GM18858 (cell line): ENCODE measurements around the gene GTPBP3.
"Not testable (repeated sequence)": the region's sequence is repeated elsewhere in the genome, so short reads cannot be mapped to it uniquely, and the experiment has no call there.

Experiments used
- ATAC-seq: cut with Tn5 transposase; IDR thresholded peaks from one replicate; pipeline ENCODE4 v1.9.1; 2021; ENCODE audit not compliant: unreplicated experiment

Gene GTPBP3

DNA sequence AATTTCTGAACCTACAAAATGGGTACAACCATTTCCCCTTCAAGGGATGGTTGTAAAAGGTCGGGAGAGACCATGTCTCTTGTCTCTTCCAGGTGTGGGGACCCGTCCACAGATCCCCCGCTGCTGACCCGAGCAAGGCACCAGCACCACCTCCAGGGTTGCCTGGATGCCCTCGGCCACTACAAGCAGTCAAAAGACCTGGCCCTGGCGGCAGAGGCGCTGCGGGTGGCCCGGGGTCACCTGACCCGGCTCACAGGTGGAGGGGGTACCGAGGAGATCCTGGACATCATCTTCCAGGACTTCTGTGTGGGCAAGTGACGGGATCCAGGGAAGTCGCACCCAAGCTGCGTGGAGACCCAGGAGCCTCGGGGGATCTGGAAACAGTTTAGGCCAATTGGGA lies 4.0 kb downstream of the GTPBP3 start:
- no peak for ATAC-seq

DNA sequence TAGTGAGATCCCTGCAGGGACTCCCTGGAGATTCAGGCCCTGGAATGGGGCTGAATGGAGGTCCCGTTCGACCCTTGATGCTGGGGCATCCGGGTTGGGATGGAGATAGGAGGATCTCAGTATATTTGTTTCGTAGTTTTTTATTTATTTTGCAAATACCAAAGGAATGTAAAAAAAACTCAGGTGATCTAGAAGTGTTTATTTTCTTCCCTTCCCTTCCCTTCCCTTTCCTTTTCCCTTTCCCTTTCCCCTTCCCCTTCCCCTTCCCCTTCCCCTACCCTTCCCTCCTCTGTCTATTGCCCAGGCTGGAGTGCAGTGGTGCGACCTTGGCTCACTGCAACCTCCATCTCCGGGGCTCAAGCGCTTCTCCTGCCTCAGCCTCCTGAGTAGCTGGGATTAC lies 4.5 kb downstream of the GTPBP3 start:
- no peak for ATAC-seq

DNA sequence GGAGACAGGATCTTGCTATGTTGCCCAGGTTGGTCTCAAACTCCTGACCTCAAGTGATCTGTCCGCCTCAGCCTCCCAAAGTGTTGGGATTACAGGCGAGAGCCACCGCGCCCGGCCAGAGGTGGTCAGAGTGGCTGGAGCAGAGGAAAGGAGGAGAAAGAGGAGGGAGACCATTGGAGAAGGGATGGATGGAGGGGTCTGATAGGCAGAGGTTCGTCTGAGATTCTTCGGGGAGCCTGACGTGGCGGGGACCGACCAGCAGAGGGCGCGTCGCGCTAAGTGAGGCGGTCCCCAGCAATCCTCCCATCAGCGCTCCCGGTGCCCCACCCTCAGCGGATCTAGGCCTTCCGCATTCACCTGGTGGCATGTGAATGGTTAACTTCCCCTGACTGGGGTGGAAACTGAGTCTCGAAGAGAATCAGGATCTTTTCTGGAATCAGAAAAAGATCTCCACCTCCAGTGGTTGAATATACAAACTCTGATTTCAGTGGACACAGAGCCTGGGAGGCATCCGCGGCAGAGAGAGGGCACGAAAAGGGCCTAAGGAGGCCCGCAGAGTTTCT lies 8.8 kb downstream of the GTPBP3 start:
- ATAC-seq: no peak

DNA sequence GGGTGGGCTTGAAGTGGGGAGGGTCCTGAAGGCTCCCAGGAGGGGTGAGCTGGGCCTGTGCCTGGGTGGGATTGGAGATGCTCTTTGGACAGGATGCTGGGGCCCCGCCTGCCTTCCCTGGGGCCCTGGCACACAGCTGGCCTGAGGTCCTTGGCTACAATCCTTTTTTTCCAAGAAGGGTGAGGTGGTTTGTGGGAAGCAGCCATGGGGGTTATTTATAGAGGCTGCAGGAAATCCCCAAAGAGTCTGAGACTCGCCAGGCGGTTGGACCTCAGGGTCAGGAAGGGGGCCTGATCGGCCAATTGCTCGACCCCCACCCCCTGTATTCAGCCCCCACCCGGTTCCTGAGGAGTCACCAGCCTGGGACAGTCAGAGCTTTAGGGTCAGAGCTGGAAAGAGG lies 10.0 kb downstream of the GTPBP3 start:
- ATAC-seq: no peak

DNA sequence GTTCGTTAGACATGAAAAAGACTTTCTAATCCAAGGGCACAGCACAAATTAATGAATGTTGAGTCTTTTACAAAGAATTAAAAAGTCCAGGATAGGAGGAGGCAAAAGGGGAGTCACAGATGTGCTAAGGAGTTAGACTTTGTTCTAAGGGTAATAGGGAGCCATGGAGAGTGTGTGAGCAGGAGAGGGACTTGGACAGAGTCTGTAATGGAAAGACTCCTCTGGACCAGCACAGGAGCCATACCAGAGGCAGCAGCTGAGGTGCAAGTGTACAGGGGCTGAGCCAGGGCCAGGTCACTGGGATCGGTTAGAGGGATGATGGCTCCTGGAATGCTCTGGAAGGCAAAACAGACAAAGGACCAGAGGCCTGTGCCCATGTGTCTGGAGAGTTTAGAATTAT lies 10.5 kb downstream of the GTPBP3 start:
- ATAC-seq: no peak

DNA sequence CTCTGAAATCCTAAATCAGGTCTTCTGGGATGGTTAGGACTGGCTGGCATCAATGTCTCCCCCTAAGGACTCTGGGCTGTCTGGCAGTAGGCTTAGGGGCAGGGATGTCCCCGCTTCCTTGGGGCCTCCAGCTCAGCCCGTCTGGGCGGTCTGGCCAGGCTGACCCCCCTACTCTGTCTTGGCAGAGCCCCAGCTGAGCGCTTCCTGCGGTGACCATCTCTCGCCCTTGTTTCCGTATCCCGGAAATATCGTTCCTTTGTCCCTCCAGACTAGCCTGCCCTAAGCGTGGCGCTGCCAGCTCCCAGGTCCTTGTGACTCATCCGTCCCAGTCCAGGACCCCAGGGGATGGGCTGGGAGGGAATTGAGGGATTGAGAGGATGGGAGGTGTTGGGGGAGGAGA lies 11.3 kb downstream of the GTPBP3 start:
- no peak for ATAC-seq

DNA sequence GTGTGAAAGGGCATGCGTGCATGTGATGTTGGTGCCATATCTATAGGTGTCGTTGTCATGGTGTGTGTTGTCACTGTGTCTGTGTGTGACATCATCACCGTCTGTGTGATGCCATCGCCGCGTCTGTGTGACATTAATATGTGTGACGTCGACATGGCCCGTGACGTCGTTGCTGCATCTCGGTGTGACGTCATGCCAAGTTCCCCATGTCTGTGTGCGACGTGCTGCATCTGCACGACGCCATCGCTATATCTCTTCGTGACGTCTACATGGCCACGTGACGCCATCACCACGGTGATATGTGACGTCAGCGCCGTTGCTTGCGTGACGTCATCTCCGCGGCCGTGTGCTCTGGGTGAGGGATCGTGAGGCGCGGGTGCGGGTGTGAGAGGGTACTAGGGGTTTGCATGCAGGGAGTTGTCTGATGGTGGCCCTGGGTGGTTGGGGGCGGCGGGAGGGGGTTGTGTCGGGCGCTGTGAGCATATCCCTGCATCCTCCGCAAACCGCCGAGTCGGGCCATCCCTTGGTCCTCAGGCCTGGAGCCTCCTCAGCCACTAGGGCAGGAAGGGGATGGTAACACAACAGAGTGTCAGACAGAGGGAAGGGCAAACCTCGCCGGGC lies 14.6 kb downstream of the GTPBP3 start:
- no peak for ATAC-seq

DNA sequence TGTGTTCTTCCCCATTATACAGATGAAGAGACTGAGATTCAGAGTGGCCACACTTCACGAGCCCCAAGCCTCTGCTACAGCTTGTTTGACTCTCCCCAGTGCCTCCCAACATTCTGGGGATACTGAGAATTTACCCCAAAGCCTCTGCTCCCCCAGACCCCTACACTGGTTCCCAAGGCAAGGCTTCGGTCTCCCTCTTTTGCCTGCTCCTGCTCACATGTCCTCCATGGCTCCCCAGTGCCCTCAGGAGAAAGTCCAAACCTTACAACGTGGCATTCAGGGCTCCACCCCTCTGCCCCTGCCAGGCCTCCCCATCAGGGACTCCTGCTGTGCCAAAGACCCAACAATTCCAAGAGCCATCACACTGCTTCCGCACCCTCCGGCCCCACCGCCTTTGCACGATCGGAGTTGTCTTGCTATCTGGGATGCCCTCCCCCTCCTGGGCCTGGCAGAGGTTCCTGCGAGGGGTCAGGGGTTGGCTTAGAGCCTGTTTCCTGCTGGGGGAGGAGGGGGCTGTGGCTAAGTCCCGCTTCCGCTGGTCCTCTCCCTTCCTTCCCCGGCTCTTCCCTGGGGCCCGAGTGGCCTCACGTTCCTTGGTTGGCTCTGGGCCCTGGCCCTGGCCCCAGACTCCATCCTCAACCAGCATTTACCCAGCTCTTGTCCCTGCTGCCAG lies 15.4 kb downstream of the GTPBP3 start:
- no peak for ATAC-seq

DNA sequence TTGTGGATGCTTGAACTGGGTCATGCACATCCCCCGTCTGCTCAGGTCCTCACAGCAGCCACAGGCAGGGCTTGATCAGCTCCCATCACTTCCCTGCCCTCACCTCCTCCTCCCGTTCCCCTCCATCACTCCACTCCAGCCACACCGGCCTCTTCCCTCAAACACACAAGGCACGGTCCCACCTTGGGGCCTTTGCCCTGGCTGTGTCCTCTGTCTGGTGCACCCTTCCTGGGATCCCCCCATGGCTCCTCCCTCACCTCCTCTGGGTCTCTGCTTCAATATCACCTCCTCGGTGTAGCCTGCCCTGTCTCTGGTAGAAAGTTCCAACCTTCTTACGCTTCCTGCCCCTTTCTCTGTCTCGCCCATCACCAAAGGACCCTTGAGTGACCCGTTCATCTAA lies 16.0 kb downstream of the GTPBP3 start:
- no peak for ATAC-seq

DNA sequence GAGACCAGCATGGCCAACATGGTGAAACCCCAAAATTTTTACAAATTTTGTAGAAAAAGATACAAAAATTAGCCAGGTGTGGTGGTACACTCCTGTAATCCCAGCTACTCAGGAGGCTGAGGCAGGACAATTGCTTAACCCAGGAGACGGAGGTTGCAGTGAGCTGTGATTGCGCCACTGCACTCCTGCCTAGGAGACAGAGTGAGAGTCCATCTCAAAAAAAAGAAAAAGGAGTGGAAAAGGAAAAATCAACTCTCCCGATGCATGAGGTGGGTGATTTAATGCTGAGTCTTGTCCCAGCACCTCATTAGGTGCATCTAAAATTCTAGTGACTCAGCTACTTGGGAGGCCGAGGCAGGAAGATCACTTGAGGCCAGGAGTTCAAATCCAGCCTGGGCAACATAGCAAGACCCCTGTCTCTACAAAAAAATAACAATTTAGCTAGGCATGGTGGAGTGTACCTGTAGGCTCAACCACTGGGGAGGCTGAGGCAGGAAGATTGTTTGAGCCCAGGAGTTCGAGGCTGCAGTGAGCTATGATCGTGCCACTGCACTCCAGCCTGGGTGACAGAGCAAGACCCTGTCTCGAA lies 19.8 kb downstream of the GTPBP3 start:
- no peak for ATAC-seq

DNA sequence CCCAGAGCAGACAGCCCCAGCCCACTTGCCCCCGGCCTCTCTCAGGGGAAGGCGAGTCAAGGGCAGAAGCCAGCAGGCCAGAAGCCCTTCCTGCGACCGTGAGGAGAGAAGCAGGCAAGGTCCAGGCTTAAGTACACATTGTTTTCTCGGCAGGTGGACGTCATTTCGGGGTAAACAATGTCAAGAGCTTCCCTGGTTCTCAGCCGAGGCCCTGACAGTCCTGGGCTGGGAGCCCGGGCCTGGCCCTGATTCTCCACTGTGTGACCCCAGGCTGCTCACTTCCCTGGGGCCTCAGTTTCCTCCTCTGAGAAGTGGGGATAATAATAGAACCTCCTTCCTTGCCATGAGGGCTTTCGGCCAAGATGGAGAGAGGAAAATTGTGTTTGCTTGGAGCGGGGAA lies 20.4 kb downstream of the GTPBP3 start:
- ATAC-seq: no peak

DNA sequence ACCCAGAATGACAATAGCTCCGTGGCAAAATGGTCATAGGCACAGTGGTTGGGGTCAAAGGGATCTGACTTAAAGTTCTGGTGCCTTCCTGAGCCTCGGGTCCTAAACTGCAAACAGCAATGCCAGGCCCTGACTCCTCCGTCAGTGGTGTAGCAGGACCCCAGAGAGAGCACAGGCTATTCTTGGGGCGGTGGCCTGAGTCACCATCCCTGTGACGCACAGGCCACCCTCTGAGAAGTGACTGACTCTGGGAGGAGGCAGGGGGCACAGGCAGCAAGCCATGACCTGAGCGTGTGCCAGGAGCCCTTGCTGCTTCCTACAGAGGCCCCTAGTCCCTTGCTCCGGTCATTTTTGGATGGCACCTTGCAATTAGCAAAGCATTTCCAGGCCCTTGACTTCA lies 21.0 kb downstream of the GTPBP3 start:
- ATAC-seq: no peak

DNA sequence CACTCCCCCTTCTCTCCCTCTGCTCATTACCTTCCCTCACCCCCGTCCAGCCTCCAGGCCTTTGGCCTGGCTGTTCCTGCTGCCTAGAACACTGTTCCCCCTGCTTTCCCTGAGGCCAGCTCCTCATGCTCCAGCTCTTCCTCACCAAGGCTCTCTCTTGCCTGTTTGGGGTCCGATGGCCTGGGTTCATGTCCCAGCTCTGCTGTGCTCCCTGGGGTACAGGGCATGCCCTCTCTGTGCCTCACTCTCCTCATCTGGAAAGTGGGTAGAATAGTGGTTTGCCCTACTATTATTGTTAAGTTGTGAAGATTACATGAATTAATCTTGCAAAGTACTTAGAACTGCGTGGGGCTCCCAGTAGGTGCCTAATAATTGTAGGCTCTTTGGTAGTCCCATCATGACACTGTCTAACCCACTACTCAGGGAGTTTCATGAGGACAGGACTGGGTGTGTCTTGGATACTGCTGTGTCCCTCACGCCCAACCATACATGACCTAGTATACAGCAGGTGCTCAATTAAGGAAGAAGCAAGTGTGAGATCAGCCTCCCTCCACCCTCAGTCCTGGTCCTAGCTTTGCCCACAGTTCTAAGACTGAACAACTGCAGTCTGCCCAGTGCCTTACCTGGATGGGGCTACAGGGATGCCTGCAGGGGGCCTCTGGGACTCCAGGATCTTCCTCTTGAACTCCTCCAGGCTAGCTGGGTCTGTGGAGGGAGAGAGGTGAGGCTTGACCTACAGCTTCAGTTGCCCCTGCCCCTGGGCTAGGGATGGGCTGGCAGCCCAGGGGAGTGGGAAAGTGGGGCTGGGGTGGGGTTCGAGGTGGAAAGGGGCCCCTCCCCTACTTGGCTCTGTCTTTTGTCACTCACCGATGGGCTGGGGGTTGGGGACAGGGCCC lies 22.8 kb downstream of the GTPBP3 start:
- no peak for ATAC-seq

DNA sequence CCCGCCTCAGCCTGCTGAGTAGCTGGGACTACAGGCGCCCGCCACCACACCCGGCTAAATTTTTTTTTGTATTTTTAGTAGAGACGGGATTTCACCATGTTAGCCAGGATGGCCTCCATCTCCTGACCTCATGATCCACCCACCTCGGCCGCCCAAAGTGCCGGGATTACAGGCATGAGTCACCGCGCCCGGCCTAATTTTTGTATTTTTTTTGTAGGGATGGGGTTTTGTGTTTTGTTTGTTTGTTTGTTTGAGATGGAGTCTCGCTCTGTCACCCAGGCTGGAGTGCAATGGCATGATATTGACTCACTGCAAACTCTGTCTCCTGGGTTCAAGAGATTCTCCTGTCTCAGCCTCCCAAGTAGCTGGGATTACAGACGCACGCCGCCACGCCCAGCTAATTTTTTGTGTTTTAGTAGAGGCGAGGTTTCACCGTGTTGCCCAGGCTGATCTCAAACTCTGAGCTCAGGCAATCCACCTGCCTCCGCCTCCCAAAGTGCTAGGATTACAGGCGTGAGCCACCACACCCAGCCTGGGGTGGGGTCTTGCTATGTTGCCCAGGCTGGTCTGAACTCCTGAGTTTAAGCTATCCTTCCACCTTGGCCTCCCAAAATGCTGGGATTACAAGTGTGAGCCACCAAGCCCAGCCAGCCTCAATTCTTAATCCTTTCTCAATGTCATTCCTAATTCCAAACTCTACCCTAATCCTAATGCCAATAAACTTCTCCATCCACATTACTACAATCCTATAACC lies 26.7 kb downstream of the GTPBP3 start:
- ATAC-seq: not testable (repeated sequence)

DNA sequence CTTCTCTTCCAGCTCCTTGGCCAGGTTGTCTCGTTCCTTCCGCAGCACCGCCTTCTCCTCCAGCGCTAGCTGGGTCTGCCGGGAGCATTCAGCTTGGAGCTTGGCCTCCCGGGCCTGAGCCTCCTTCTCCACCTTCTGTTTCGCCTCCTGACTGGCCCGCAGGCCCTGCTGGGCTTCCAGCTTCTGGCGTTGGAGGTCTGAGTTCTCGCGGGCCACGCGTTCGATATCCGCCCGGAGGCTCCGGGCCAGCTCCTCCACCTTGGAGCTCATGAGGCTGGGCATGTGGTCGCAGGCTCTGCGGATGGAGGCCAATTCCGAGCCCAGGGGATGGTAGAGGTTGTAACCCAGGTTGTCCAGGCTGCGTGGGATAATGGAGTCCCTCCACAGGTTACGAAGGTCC lies 28.0 kb downstream of the GTPBP3 start:
- no peak for ATAC-seq

DNA sequence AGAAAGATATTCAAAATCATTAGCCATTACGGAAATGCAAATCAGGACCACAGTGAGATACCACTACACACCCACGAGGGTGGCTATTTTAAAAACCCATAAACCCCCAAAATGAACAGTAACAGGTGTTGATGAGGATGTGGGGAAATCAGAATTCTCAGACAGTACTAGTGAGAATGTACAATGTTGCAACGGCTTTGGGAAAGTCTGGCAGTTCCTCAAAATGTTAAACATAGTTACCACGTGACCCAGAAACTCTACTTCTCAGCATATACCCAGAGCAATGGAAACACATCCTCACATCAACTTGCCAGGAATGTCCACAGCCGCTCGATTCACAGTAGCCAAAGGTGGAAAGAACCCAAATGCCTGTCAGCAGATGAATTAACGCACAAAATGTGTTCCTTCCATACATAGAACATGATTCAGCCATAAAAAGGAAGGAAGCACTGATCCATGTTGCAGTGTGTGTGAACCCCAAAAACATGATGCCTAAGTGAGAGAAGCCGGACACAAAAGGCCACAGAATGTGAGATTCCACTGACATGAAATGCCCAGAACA lies 32.8 kb downstream of the GTPBP3 start:
- ATAC-seq: peak; percentile 94

DNA sequence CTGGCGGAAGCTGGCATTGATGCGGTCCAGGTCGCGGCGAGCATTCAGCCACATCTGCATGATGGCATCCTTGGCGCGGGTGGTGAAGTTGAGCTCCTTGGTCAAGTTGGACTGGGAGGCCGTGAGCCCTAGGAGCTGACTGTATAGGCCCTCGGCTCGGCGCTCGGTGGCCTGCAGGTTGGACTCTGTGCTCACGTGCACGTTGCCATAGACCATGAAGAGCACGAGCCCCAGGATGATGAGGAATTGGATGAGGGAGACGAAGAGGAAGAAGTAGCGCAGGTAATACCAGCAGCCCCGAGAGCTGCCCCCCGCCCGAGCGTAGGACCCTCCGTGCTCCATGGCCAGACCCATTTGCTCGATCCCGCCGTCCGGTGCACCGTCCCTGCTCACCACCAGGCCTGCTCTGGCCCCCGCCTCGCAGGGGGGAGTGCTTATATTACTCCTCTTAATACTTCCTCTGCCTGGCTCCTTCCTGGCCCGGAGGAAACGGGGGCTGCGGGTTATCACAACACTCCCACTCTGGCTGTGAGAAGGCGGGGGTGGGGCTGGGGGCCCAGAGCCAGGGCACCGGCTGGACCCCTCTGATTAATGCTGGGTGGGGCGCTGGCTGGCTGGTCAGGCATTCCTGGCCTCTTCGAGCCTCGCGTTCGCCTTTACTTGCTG lies 39.7 kb downstream of the GTPBP3 start, which contains the start of gene PLVAP:
Gene PLVAP, minus strand, starts transcription at position 408 of the 666 bp plus-strand sequence. Its CDS starts 54 bp downstream, at position 354.
- no peak for ATAC-seq

DNA sequence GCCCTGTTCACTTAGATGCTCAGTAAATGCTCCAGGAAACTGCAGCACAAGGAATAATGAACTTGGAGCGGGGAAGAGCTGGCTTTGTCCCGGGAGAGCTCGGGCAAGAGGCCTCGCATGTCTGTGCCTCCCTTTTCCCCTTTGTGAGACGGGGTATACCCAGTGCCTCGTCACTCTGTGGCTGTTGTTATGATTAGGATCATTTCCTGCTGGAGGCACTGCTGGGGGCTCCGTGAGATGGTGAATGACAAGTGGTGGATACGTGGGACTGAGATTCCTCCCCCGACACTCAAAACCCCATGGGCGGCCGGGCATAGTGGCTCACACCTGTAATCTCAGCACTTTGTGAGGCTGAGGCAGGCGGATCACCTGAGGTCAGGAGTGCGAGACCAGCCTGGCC lies 40.9 kb downstream of the GTPBP3 start:
- ATAC-seq: no peak

DNA sequence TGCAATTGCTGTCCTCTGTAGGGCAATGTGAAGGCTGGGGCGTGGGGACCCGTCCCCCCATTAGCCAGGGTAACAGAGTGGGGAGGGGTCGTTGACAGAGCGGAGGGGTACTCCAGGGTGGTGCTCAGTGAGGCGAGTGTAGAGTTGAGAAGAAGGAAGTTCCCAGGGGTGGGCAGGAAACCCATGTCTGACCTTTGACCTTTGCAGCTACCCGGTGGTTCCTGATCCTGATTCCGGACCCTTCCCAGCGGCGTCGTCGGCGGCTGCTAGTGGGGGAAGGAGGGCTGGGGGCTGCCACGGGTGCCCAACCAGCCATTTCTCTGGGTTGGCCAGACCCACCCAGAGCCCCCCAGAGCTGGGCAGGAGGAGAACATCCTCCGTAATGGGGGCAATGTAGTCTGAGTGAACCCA lies 41.9 kb downstream of the GTPBP3 start:
- no peak for ATAC-seq
